ENCODE measurements around the gene GNG12. TPM values are rescaled to one million over a fixed set of nuclear protein-coding genes. Genes with fewer than 3 reads are reported as not detected.

The GNG12 gene
- total and polyA plus RNA-seq, 2 donors (not counting 1 experiment from before 2014, with no cell fraction given) = not detected

DNA sequence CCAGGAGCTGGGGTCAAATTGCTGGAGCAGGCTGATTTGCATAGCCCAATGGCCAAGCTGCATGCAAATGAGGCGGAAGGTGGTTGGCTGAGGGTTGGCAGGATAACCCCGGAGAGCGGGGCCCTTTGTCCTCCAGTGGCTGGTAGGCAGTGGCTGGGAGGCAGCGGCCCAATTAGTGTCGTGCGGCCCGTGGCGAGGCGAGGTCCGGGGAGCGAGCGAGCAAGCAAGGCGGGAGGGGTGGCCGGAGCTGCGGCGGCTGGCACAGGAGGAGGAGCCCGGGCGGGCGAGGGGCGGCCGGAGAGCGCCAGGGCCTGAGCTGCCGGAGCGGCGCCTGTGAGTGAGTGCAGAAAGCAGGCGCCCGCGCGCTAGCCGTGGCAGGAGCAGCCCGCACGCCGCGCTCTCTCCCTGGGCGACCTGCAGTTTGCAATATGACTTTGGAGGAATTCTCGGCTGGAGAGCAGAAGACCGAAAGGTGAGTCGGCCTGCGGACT lies 148.2 kb downstream of the GNG12 start, which contains the start of gene GADD45A:
GADD45A (plus strand) TSS at position 135 of the 491 bp plus-strand sequence; CDS start at position 429, 294 bp downstream.
- DNase-seq (peak; percentile 95), ATAC-seq (ENCODE audit: low read depth) (peak; percentile 88)
- peak within 1 kb of the TSS; percentile 81 for H3K27ac Mint-ChIP-seq
- H3K27me3 Mint-ChIP-seq = no peaks in the 10 kb centered on the region
- Histone ChIP-seq H3K4me3 (ENCODE audit: control extremely low read depth in 1 of 5, extremely low read depth in 1 of 5, insufficient read depth in 1 of 5, low read depth in 2 of 5, low read length in 4 of 5) (peak within 1 kb of the TSS; percentile 66 to 91 (median 80)), H3K4me2 (replicated peaks; ENCODE audit: low read depth, low read length, poor library complexity, severe bottlenecking) (peak within 1 kb of the TSS; percentile 99), H4K20me1 (ENCODE audit: control insufficient read depth, insufficient read depth, low read length, poor library complexity, severe bottlenecking) (no peaks in the 10 kb centered on the region), H3K36me3 (replicated peaks in 1 of 2; ENCODE audit: control extremely low read depth in 1 of 2, control insufficient read depth in 1 of 2, extremely low read depth in 1 of 2, insufficient read depth in 2 of 2, low read length in 1 of 2) (peaks cover 0 to 7% of the 10 kb centered on the region in 2 experiments), H3K79me2 (ENCODE audit: control insufficient read depth, insufficient read depth, low read length) (no peaks in the 10 kb centered on the region), H3K9ac (ENCODE audit: low read length) (peak within 1 kb of the TSS; percentile 82), H3K27me3 (replicated peaks in 1 of 4; ENCODE audit: control extremely low read depth in 1 of 4, control insufficient read depth in 3 of 4, insufficient read depth in 4 of 4, low read length in 3 of 4) (no peaks in the 10 kb centered on the region), H3K9me3 (ENCODE audit: control extremely low read depth in 1 of 3, control insufficient read depth in 2 of 3, insufficient read depth in 1 of 3, low read length in 2 of 3) (no peaks in the 10 kb centered on the region), H3K4me1 (ENCODE audit: control insufficient read depth in 2 of 2, insufficient read depth in 2 of 2, low read length in 2 of 2) (peaks cover 16 to 17% of the 10 kb centered on the region in 2 donors), H3K27ac (ENCODE audit: low read length in 2 of 2) (peak within 1 kb of the TSS; percentile 15 to 42), H2AFZ (ENCODE audit: insufficient read depth, low read depth, low read length, poor library complexity, severe bottlenecking) (peak within 1 kb of the TSS; percentile 87)
- peaks cover 31% of the 10 kb centered on the region for H3K4me1 Mint-ChIP-seq
- WGBS (ENCODE audit: insufficient coverage) = under 1% methylated on average over 39 of the region's 39 CpGs
- CTCF ChIA-PET = interaction anchor here (1.0 to 3.0 kb wide), 5 partner anchors 51 to 151 kb away, joined by 3 to 28 read pairs (median 4); no protein-coding TSS in a partner anchor
- POLR2A ChIA-PET = interaction anchor here (0.5 to 1.9 kb wide), 8 partner anchors 14 to 761 kb away, joined by 3 to 7 read pairs (median 4); partner anchors contain the start of genes C1orf141, DNAI4, MIER1 and SERBP1
- no peaks in the 10 kb centered on the region for H3K9me3 Mint-ChIP-seq (ENCODE audit: insufficient read depth)
- intact Hi-C loops (cut with micrococcal nuclease) = loop anchor here (1.0 to 5.0 kb wide), 4 partner anchors 51 to 632 kb away; partner anchors contain the start of gene SERBP1
- H3K4me3 Mint-ChIP-seq = peak within 1 kb of the TSS; percentile 91
- TF ChIP-seq, protein P1, sequence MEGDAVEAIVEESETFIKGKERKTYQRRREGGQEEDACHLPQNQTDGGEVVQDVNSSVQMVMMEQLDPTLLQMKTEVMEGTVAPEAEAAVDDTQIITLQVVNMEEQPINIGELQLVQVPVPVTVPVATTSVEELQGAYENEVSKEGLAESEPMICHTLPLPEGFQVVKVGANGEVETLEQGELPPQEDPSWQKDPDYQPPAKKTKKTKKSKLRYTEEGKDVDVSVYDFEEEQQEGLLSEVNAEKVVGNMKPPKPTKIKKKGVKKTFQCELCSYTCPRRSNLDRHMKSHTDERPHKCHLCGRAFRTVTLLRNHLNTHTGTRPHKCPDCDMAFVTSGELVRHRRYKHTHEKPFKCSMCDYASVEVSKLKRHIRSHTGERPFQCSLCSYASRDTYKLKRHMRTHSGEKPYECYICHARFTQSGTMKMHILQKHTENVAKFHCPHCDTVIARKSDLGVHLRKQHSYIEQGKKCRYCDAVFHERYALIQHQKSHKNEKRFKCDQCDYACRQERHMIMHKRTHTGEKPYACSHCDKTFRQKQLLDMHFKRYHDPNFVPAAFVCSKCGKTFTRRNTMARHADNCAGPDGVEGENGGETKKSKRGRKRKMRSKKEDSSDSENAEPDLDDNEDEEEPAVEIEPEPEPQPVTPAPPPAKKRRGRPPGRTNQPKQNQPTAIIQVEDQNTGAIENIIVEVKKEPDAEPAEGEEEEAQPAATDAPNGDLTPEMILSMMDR (IDR thresholded peaks at IDR 0.05) = no peak
- no peak for TF ChIP-seq EZH2 (IDR thresholded peaks at IDR 0.05; ENCODE audit: borderline replicate concordance, insufficient read depth, low read depth, low read length, poor library complexity, severe bottlenecking)
